Effector memory CD8-positive, alpha-beta T cell (primary cell): ENCODE results near the gene MT1H.
A peak's percentile ranks its signal among the peaks of the same experiment; 100 is the strongest.
"Not testable (repeated sequence)": the region's sequence is repeated elsewhere in the genome, so short reads cannot be mapped to it uniquely, and the experiment has no call there.

Experiments used
- ATAC-seq: fragments of 150-1000 bp; cut with Tn5 transposase; replicated peaks from 2 replicates; pipeline ENCODE4 v1.10.0; 2021; ENCODE audit warnings: mild to moderate bottlenecking, moderate library complexity
- DNase-seq, 3 experiments: peaks; one replicate each; pipeline ENCODE4 v3.0.0; 2021
- H3K27ac Mint-ChIP-seq, 2 donors: one replicate each; pipeline ENCODE4 v1.8.0; 2022; ENCODE audit warnings: mild to moderate bottlenecking in 2 of 2, mixed read lengths in 2 of 2, moderate library complexity in 2 of 2
- H3K27me3 Mint-ChIP-seq, 2 donors: one replicate each; pipeline ENCODE4 v1.8.0; 2022; ENCODE audit warnings: mixed read lengths in 2 of 2
- H3K36me3 Mint-ChIP-seq: one replicate; pipeline ENCODE4 v1.8.0; 2022; ENCODE audit warnings: mild to moderate bottlenecking, moderate library complexity, mixed read lengths; ENCODE audit not compliant: insufficient read depth
- H3K4me1 Mint-ChIP-seq, 2 donors: one replicate each; pipeline ENCODE4 v1.8.0; 2022; ENCODE audit warnings: low read depth in 2 of 2, mixed read lengths in 2 of 2
- H3K4me3 Mint-ChIP-seq, 2 donors: one replicate each; pipeline ENCODE4 v1.8.0; 2022; ENCODE audit warnings: mild to moderate bottlenecking in 2 of 2, mixed read lengths in 2 of 2, moderate library complexity in 2 of 2
- H3K9me3 Mint-ChIP-seq, 2 donors: one replicate each; pipeline ENCODE4 v1.8.0; 2022; ENCODE audit warnings: mixed read lengths in 2 of 2
- total RNA-seq, 9 experiments: gene quantifications; one replicate each; lab custom pipeline; 2026; lab: John Stamatoyannopoulos, UW

Gene MT1H
- total RNA-seq: 0 to 0.10 (median 0) reads per million in 9 experiments

DNA sequence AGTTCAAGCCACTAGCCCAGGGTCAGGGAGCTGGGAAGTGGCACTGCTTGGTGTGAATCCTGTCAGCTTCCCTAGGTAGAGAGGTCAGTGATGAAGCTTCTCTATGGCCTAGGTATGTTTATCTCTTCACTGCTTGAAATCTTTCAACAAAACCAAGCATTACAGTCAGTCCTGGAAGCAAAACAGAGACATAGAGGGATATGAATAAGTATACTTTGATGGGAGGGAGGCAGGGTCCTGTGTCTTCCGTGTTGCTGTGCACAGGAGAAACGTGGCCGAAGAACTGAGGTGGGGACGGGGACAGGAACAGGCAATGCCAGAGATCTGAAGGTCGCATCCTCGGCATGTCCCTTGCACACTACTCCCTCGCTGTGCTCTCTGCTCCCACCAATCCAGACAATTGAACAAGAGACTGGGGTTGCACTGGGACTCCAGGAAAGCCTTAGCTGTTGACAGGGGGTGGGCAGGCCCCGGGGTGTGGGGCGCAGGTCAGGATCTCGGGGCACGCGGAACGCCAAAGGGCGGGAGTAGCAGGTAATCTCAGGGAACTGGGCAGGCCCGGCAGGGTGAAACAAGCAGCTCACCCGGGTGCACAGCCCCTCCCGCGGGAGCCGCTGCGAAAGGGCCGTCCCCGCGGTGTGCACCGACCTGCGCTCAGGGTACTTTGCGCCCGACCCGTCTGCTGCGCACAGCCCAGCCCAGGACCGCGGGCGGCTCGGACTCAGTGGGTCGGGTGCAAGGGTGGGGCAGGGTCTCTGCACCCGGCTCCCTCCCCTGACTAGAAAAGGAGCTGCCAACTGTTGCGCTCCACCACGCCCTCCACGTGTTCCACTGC, at the start of gene MT1H:
Gene MT1H (plus strand): TSS at position 810 of the 835 bp plus-strand sequence. CDS start 71 bp downstream, outside the sequence.
- no peak for DNase-seq
- Mint-ChIP-seq H3K27ac (no peak within 1 kb of the TSS), H3K36me3 (no peaks in the 10 kb centered on the region), H3K4me3 (peak within 1 kb of the TSS; percentile 21 to 45), H3K27me3 (peaks cover 44 to 95% of the 10 kb centered on the region in 2 donors), H3K9me3 (no peaks in the 10 kb centered on the region), H3K4me1 (peaks cover 10 to 13% of the 10 kb centered on the region in 2 donors)
- ATAC-seq: no peak

DNA sequence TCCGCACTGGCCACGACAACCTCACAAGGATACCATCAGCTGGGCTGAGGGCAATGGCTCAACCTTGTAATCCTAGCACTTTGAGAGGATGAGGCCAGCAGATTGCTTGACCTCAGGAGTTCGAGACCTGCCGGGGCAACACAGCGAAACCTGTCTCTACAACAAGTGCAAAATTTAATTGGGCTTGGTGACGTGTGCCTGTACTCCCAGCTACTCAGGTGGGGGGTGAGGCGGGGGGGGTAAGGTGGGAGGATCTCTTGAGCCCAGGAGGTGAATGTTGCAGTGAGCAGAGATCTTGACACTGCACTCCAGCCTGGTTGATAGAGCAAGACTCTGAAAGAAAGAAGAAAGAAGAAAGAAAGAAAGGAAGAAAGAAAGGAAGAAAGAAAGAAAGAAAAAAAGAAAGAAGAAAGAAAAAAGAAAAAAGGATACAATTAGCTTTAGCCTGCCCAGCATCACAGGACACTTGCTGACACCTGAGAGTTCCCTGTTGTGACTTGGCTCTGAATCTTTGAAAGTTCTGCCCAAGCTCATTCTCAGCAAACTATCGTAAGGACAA, 49.2 kb upstream of the MT1H start:
- peaks cover 0 to 45% of the 10 kb centered on the region in 2 donors for H3K27me3 Mint-ChIP-seq
- no peak overlapping the region for H3K4me3 Mint-ChIP-seq

DNA sequence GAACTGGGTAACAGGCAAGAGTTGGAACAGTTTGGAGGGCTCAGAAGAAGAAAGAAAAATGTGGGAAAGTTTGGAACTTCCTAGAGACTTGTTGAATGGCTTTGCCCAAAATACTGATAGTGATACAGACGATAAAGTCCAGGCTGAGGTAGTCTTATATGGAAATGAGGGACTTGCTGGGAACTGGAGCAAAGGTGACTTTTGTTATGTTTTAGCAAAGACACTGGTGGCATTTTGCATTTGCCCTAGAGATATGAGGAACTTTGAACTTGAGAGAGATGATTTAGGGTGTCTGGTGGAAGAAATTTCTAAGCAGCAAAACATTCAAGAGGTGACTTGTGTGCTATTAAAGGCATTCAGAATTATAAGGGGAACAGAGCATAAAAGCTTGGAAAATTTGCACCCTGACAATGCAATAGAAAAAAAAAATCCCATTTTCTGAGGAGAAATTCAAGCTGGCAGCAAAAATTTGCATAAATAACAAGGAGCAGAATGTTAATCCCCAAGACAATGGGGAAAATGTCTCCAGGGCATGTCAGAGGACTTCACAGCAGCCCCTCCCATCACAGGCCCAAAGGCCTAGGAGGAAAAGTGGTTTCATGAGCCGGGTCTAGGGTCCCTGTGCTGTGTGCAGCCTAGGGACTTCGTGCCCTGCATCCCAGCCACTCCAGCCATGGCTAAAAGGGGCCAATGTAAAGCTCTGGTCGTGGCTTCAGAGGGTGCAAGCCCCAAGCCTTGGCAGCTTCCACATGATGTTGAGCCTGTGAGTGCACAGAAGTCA, 47.8 kb upstream of the MT1H start:
- peaks cover 12% of the 10 kb centered on the region in 2 donors for H3K4me1 Mint-ChIP-seq
- H3K36me3 Mint-ChIP-seq, H3K4me3 Mint-ChIP-seq, ATAC-seq, DNase-seq, H3K9me3 Mint-ChIP-seq: not testable (repeated sequence)
- H3K27me3 Mint-ChIP-seq: peaks cover 0 to 53% of the 10 kb centered on the region in 2 donors
- peak overlapping the region in 1 of 2 donors; percentile 79 for H3K27ac Mint-ChIP-seq

More for the DNA sequence above, 49.2 kb upstream of the MT1H start:
- DNase-seq (no peak), ATAC-seq (no peak)
- Mint-ChIP-seq H3K9me3 (no peaks in the 10 kb centered on the region), H3K36me3 (peaks cover 2% of the 10 kb centered on the region), H3K27ac (no peak overlapping the region), H3K4me1 (peaks cover 7 to 10% of the 10 kb centered on the region in 2 donors)

DNA sequence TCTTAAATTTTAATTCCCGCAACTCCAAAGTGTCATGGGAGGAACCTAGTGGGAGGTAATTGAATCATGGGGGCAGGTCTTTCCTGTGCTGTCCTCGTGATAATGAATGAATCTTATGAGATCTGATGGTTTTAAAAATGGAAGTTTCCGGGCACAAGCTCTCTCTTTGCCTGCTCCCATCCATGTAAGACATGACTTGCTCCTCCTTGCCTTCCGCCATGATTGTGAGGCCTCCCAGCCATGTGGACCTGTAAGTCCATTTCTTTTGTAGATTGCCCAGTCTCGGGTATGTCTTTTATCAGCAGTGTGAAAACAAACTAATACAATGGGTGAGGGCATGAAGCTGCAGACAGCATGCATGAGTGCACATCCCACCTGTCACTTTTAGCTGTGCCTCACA, 46.4 kb upstream of the MT1H start:
- not testable (repeated sequence) for DNase-seq, ATAC-seq, H3K36me3 Mint-ChIP-seq, H3K4me3 Mint-ChIP-seq, H3K9me3 Mint-ChIP-seq, H3K27ac Mint-ChIP-seq
- H3K4me1 Mint-ChIP-seq: peaks cover 11 to 12% of the 10 kb centered on the region in 2 donors
- H3K27me3 Mint-ChIP-seq: peaks cover 0 to 40% of the 10 kb centered on the region in 2 donors

DNA sequence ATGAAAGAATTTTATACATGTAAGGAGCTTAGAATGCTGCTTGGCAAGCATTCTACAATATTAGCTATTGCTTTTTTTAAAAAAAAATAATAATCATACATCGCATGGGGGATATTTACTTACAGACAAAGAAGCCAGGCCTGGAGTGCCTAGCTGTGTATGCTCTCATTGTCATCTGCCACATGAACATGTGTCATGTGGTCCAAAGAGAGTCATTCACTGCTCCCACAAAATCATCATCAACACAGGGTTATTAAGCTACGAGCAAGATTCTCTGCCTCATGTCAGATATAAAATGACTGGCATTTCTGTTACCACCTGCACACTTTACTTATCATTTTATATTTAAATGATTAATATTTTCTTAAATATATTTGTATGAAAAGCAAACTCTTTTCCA, 46.0 kb upstream of the MT1H start:
- no peak overlapping the region for H3K4me3 Mint-ChIP-seq
- DNase-seq: no peak
- H3K4me1 Mint-ChIP-seq: peaks cover 12% of the 10 kb centered on the region in 2 donors
- H3K27me3 Mint-ChIP-seq: peaks cover 0 to 39% of the 10 kb centered on the region in 2 donors
- ATAC-seq: no peak
- H3K27ac Mint-ChIP-seq: no peak overlapping the region
- peaks cover 2% of the 10 kb centered on the region for H3K36me3 Mint-ChIP-seq
- no peaks in the 10 kb centered on the region for H3K9me3 Mint-ChIP-seq

DNA sequence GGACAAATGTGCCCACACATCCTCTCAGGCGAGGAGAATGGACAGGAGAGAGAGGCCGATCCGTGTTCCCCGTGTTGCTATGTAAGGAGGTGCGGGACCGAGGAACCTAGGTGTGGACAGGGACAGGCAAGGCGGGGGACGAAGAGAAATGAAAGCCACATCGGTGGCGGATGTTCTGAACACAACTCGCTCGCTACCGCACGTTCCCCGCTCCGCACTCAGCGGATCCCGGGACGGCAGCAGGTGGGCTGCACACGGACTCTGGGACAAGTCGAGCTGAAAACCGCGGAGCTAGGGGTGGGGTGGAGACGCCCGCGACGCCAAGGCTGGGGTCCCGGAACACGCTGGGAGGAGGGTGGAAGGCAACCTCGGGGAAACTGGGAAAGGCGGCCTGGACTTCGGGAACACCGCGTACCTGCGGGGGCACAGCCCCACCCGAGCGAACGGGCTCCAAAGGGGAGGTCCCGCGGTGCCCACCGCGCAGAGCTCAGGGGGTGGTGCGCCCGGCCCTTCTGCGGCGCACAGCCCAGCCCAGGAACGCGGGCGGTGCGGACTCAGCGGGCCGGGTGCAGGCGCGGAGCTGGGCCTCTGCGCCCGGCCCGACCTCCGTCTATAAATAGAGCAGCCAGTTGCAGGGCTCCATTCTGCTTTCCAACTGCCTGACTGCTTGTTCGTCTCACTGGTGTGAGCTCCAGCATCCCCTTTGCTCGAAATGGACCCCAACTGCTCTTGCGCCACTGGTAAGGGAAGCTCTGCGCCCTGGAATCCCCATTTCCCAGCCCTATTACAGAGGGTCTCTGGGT, 44.3 kb upstream of the MT1H start, which contains the start of gene MT1E:
Gene MT1E (plus strand): TSS at position 642 of the 803 bp plus-strand sequence. CDS start 71 bp downstream, at position 713.
- H3K36me3 Mint-ChIP-seq: peaks cover 2% of the 10 kb centered on the region
- DNase-seq: peak in 2 of 3 experiments; percentile 38 to 56
- peaks cover 12 to 13% of the 10 kb centered on the region in 2 donors for H3K4me1 Mint-ChIP-seq
- no peaks in the 10 kb centered on the region for H3K9me3 Mint-ChIP-seq
- peak within 1 kb of the TSS; percentile 85 to 90 for H3K27ac Mint-ChIP-seq
- peak; percentile 95 for ATAC-seq
- peaks cover 0 to 36% of the 10 kb centered on the region in 2 donors for H3K27me3 Mint-ChIP-seq
- H3K4me3 Mint-ChIP-seq: peak within 1 kb of the TSS; percentile 94 to 95

DNA sequence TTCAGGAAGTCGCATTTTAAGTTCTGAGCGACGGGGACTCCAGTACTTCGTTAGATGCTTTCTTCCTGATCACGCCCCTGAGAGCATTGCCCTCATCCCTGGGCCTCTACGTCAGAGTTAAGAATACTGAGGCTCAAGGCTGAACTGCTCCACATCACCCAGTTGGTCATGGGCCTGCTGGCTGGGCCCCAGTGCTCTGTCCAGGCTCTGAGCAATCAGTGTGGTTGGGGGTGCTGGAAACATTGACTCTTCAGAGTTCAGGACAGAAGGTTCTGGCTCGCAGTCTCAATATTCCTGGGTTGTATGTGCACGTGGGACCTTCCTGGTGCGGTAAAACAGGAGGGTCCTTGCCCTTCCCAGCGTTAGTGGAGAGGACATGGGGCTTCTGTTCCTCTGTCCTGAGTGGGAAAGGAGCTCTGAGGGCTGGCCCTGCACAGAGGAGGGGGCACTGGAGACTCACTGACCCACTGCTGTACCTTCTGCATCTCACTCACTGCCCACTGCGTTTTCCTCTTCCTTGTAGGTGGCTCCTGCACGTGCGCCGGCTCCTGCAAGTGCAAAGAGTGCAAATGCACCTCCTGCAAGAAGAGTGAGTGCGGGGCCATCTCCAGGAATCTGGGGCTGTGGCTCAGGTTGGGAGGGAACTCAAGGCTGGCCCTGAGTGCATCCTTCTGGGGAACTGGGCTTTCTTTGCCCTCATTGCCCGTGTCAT, 43.5 kb upstream of the MT1H start:
- Mint-ChIP-seq H3K4me1 (peaks cover 12 to 13% of the 10 kb centered on the region in 2 donors), H3K36me3 (peaks cover 2% of the 10 kb centered on the region), H3K4me3 (peak overlapping the region; percentile 94 to 95), H3K27me3 (peaks cover 0 to 44% of the 10 kb centered on the region in 2 donors), H3K27ac (peak overlapping the region in 1 of 2 donors; percentile 90), H3K9me3 (no peaks in the 10 kb centered on the region)
- DNase-seq (no peak), ATAC-seq (peak; percentile 17)

DNA sequence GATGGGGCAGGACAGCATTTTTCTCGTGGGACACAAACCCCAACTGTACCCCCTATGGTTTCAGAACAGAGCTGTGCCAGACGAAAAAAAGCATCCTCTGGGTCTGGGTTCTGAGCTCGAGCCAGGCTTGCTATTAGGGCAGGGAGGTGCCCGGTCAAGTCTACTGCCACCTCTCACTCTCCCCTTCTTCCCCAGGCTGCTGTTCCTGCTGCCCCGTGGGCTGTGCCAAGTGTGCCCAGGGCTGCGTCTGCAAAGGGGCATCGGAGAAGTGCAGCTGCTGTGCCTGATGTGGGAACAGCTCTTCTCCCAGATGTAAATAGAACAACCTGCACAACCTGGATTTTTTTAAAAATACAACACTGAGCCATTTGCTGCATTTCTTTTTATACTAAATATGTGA, 42.9 kb upstream of the MT1H start:
- Mint-ChIP-seq H3K9me3 (no peaks in the 10 kb centered on the region), H3K4me3 (peak overlapping the region in 1 of 2 donors; percentile 95), H3K27me3 (peaks cover 5 to 50% of the 10 kb centered on the region in 2 donors)

DNA sequence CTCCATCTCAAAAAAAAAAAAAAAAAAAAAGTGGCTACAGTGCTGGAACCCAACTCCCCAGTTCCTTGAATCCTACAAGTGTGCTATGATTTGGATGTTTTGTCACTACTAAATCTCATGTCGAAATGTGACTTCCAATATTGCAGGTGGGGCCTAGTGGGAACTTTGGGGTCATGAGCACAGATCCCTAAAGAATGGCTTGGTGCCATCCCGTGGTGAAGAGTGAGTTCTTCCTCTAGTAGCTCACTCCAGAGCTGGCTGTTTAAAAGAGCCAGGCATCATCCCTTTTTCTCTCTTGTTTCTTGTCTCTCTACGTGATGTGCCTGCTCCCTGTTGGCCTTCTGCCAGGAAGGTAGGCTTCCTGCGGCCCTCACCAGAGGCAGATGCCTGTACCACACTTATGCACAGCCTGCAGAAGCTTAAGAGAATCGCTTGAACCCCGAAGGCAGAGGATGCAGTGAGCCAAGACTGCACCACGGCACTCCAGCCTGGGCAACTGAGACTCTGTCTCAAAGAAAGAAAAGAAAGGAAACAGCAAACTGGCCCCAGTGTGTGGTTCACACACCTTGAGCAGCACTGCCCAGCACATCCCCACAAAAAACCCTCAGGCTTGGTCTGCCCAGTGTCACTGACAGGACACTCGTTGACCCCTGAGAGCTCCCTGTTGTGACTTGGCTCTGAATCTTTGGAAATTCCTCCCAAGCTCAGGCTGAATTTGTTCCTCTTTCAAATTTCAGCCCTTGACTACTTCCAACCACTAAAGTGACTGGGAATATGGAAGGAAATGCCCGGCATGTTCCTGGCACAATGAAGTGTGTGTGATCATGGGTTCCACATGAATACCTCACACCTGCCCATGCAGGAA, 40.9 kb upstream of the MT1H start:
- H3K9me3 Mint-ChIP-seq: no peaks in the 10 kb centered on the region
- H3K36me3 Mint-ChIP-seq: no peaks in the 10 kb centered on the region
- H3K4me1 Mint-ChIP-seq: peaks cover 14 to 17% of the 10 kb centered on the region in 2 donors
- DNase-seq: no peak
- peaks cover 22 to 70% of the 10 kb centered on the region in 2 donors for H3K27me3 Mint-ChIP-seq
- no peak overlapping the region for H3K27ac Mint-ChIP-seq
- H3K4me3 Mint-ChIP-seq: no peak overlapping the region
- no peak for ATAC-seq

More for the DNA sequence above, 42.9 kb upstream of the MT1H start:
- peaks cover 2% of the 10 kb centered on the region for H3K36me3 Mint-ChIP-seq
- no peak overlapping the region for H3K27ac Mint-ChIP-seq
- DNase-seq (no peak), ATAC-seq (no peak)
- peaks cover 12 to 15% of the 10 kb centered on the region in 2 donors for H3K4me1 Mint-ChIP-seq

DNA sequence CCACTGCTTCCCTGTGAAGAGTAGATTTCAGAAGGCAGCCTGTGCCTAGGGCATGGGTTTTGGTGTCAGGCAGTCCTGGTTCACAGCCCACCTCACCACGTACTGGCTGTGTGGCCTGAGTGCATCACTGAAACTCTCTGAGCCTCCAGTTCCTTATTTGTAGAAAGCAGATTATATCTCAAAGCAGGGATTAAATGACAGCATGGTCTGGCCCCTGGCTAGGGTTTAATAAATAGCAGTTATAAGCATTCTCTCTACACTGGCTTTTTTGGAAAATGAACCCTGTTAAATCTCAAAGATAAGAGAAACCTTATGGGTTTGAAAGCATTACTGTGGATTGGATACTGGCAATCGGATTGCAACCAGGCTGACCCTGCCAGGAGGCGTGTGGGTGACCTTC, 40.1 kb upstream of the MT1H start:
- no peaks in the 10 kb centered on the region for H3K9me3 Mint-ChIP-seq
- H3K27me3 Mint-ChIP-seq: peaks cover 30 to 78% of the 10 kb centered on the region in 2 donors
- no peak overlapping the region for H3K27ac Mint-ChIP-seq
- DNase-seq (no peak), ATAC-seq (no peak)
- no peak overlapping the region for H3K4me3 Mint-ChIP-seq
- peaks cover 15 to 17% of the 10 kb centered on the region in 2 donors for H3K4me1 Mint-ChIP-seq
- no peaks in the 10 kb centered on the region for H3K36me3 Mint-ChIP-seq

DNA sequence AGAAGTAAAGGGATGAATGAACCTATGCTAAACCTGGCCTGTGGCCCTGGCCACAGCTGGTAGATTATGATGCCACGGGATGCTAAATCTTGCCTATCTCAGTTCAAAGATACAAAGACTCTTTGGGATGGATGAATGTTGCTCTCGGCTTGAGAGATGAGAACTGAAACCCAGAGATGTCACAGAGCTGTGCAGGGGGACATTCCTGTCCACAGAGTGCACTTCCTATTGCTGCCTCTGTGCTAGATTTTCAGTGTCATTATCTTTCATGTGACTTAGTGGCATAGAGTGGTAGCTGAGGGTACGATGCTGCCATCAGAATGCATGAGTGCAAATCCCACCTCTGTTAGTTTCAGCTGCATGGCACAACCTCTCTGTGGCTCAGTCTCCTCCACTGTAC, 39.5 kb upstream of the MT1H start:
- no peaks in the 10 kb centered on the region for H3K36me3 Mint-ChIP-seq
- no peak overlapping the region for H3K4me3 Mint-ChIP-seq
- H3K4me1 Mint-ChIP-seq: peaks cover 17 to 18% of the 10 kb centered on the region in 2 donors
- ATAC-seq (peak; percentile 23), DNase-seq (no peak)
- H3K9me3 Mint-ChIP-seq: no peaks in the 10 kb centered on the region
- peaks cover 36 to 78% of the 10 kb centered on the region in 2 donors for H3K27me3 Mint-ChIP-seq
- H3K27ac Mint-ChIP-seq: no peak overlapping the region
